Measurements from ENCODE around the gene ADGRB2.

DNA sequence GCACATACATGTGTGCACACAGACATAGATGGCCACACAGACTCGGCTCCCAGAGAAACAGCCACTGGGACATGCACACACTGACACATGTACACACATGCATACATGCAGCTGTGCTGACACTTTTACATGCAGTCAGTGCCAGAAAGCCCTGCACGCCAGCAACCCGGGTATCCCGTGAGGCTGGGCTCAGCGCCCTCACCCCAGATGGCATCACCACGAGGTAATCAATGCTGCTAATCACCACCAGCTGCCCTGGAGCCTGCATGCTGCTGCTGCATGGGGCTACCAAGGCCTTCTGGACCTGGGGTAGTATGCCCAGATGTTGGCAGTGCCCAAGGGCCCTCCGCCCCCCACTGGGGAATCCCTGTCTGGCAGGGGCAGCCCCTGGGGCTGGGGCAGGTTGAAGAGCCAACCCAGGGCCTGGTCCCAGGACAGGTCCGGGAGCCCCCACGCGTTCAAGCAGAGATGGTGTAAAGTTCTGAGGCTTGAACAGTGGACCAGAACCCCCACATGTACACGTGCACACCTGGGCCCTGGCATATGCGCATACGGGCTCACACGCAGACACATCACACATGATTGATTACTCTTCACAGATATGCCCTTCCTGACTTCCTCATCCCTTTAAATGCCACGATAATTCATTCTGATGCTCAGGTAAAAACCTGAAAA is 57.6 kb downstream of the ADGRB2 start:
- TF ChIP-seq, protein P1, sequence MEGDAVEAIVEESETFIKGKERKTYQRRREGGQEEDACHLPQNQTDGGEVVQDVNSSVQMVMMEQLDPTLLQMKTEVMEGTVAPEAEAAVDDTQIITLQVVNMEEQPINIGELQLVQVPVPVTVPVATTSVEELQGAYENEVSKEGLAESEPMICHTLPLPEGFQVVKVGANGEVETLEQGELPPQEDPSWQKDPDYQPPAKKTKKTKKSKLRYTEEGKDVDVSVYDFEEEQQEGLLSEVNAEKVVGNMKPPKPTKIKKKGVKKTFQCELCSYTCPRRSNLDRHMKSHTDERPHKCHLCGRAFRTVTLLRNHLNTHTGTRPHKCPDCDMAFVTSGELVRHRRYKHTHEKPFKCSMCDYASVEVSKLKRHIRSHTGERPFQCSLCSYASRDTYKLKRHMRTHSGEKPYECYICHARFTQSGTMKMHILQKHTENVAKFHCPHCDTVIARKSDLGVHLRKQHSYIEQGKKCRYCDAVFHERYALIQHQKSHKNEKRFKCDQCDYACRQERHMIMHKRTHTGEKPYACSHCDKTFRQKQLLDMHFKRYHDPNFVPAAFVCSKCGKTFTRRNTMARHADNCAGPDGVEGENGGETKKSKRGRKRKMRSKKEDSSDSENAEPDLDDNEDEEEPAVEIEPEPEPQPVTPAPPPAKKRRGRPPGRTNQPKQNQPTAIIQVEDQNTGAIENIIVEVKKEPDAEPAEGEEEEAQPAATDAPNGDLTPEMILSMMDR (IDR thresholded peaks at IDR 0.05) = no peak
- TF ChIP-seq POLR2A (IDR thresholded peaks at IDR 0.05) = no peak

Measured in lower leg skin (tissue), 3 donors.